ENCODE measurements around the gene GHR. TPM values are rescaled to one million over a fixed set of nuclear protein-coding genes. Genes with fewer than 3 reads are reported as not detected.

The GHR gene
- total RNA-seq, 1 donor from 2014 or later, result 2.3 TPM

DNA sequence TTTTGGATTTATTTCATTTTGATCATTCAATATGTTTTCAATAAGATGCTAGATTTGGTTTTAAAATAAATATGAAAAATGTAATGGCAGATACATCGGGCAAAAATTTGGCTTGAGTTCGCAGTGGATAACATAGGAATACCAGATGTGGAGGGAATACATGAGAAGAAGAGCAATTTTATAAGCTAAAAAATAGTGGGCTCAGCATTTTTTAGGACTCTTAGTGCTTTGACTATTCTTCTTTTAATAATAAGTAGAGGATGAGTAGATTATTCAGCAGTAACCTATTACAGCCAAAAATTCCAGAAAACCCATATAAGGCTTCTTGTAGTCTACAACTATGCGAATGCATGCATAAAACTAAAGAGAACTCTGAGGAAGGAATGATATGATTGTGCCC lies 22.8 kb upstream of the GHR start:
- peaks cover 4% of the 10 kb centered on the region for H3K9me3 Mint-ChIP-seq (ENCODE audit: unreplicated experiment)
- Histone ChIP-seq H3K79me2 (ENCODE audit: insufficient read depth, low read length) (no peaks in the 10 kb centered on the region), H3K36me3 (ENCODE audit: insufficient read depth, low read length) (no peaks in the 10 kb centered on the region), H3K4me2 (ENCODE audit: low read length) (no peak overlapping the region), H3K9me3 (ENCODE audit: insufficient read depth, low read depth, low read length) (no peaks in the 10 kb centered on the region), H2AFZ (ENCODE audit: low read depth, low read length) (no peak overlapping the region), H3K4me1 (ENCODE audit: insufficient read depth, low read length) (no peaks in the 10 kb centered on the region), H3K9ac (ENCODE audit: low read length) (no peak overlapping the region), H4K20me1 (ENCODE audit: insufficient read depth, low read length) (no peaks in the 10 kb centered on the region), H3K4me3 (ENCODE audit: insufficient read depth, low read depth, low read length) (no peak overlapping the region), H3K27ac (ENCODE audit: low read depth, low read length) (no peak overlapping the region), H3K27me3 (ENCODE audit: insufficient read depth, low read length) (no peaks in the 10 kb centered on the region)
- no peak for TF ChIP-seq EZH2 (IDR thresholded peaks at IDR 0.05; ENCODE audit: insufficient read depth, low read length)
- TF ChIP-seq, protein P1, sequence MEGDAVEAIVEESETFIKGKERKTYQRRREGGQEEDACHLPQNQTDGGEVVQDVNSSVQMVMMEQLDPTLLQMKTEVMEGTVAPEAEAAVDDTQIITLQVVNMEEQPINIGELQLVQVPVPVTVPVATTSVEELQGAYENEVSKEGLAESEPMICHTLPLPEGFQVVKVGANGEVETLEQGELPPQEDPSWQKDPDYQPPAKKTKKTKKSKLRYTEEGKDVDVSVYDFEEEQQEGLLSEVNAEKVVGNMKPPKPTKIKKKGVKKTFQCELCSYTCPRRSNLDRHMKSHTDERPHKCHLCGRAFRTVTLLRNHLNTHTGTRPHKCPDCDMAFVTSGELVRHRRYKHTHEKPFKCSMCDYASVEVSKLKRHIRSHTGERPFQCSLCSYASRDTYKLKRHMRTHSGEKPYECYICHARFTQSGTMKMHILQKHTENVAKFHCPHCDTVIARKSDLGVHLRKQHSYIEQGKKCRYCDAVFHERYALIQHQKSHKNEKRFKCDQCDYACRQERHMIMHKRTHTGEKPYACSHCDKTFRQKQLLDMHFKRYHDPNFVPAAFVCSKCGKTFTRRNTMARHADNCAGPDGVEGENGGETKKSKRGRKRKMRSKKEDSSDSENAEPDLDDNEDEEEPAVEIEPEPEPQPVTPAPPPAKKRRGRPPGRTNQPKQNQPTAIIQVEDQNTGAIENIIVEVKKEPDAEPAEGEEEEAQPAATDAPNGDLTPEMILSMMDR (IDR thresholded peaks at IDR 0.05; ENCODE audit: insufficient read depth, low read depth, low read length), result no peak
- peaks cover 3% of the 10 kb centered on the region for H3K27me3 Mint-ChIP-seq (ENCODE audit: low read depth, unreplicated experiment)
- H3K4me3 Mint-ChIP-seq (ENCODE audit: unreplicated experiment), result no peak overlapping the region
- FAIRE-seq, result no peak
- H3K27ac Mint-ChIP-seq (ENCODE audit: unreplicated experiment), result no peak overlapping the region
- no peaks in the 10 kb centered on the region for H3K36me3 Mint-ChIP-seq (ENCODE audit: low read depth, unreplicated experiment)
- peaks cover 6% of the 10 kb centered on the region for H3K4me1 Mint-ChIP-seq (ENCODE audit: low read depth, unreplicated experiment)
- no peak for DNase-seq (ENCODE audit: low read depth)

DNA sequence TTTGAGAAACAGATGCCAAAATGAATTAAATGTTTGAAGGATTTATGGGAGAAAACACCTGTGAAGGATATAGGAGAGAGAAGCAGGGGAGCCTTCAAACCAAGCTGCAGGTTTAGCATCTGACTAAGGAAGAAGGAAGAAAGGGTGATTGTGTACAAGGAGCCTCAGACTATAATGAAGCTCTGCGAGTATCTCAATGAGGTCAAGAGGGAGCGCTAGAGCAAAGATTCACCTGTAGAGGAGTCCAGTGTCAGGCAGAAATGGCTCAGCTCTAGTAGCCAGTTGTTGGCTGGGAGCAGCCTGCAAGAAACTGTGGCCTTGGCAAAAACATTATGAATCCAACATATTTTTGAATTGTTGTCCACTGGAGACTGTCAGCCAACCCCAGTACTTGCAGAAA lies 20.0 kb upstream of the GHR start:
- H3K4me3 ChIP-seq (ENCODE audit: insufficient read depth, low read depth, low read length), result no peak overlapping the region
- DNase-seq (ENCODE audit: low read depth), result no peak
- no peak overlapping the region for H2AFZ ChIP-seq (ENCODE audit: low read depth, low read length)
- FAIRE-seq, result no peak
- no peaks in the 10 kb centered on the region for H3K9me3 ChIP-seq (ENCODE audit: insufficient read depth, low read depth, low read length)
- Mint-ChIP-seq H3K27me3 (ENCODE audit: low read depth, unreplicated experiment) (peaks cover 3% of the 10 kb centered on the region), H3K4me3 (ENCODE audit: unreplicated experiment) (no peak overlapping the region), H3K9me3 (ENCODE audit: unreplicated experiment) (peaks cover 3% of the 10 kb centered on the region), H3K4me1 (ENCODE audit: low read depth, unreplicated experiment) (peaks cover 6% of the 10 kb centered on the region), H3K36me3 (ENCODE audit: low read depth, unreplicated experiment) (no peaks in the 10 kb centered on the region), H3K27ac (ENCODE audit: unreplicated experiment) (no peak overlapping the region)
- H3K27me3 ChIP-seq (ENCODE audit: insufficient read depth, low read length), result no peaks in the 10 kb centered on the region
- TF ChIP-seq, protein P1 (IDR thresholded peaks at IDR 0.05; ENCODE audit: insufficient read depth, low read depth, low read length), result no peak
- TF ChIP-seq EZH2 (IDR thresholded peaks at IDR 0.05; ENCODE audit: insufficient read depth, low read length), result no peak
- H3K79me2 ChIP-seq (ENCODE audit: insufficient read depth, low read length), result no peaks in the 10 kb centered on the region
- no peaks in the 10 kb centered on the region for H3K4me1 ChIP-seq (ENCODE audit: insufficient read depth, low read length)
- no peaks in the 10 kb centered on the region for H3K36me3 ChIP-seq (ENCODE audit: insufficient read depth, low read length)
- H4K20me1 ChIP-seq (ENCODE audit: insufficient read depth, low read length), result no peaks in the 10 kb centered on the region
- no peak overlapping the region for H3K27ac ChIP-seq (ENCODE audit: low read depth, low read length)
- H3K9ac ChIP-seq (ENCODE audit: low read length), result no peak overlapping the region
- no peak overlapping the region for H3K4me2 ChIP-seq (ENCODE audit: low read length)

DNA sequence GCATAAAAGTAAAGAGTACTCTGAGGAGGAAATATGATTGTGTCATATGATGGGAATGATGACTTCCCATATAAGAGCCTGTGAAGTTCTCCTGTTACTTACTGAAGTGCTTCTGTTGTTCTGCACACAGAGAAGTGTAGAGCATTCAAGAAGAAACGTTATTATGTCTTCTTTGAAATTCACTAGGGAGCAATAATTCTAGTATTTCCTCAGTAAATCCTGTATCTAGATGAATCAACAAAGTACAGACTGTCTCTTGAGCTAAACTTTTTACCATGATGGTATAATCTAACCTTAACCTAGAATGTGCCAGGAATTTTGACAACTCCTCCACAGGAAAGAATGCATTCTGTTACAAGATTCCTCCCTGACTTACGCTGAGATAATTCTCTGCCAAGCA lies 18.9 kb upstream of the GHR start:
- Mint-ChIP-seq H3K4me1 (ENCODE audit: low read depth, unreplicated experiment) (peaks cover 6% of the 10 kb centered on the region), H3K27me3 (ENCODE audit: low read depth, unreplicated experiment) (peaks cover under 1% of the 10 kb centered on the region), H3K9me3 (ENCODE audit: unreplicated experiment) (peaks cover 3% of the 10 kb centered on the region), H3K27ac (ENCODE audit: unreplicated experiment) (no peak overlapping the region), H3K36me3 (ENCODE audit: low read depth, unreplicated experiment) (no peaks in the 10 kb centered on the region), H3K4me3 (ENCODE audit: unreplicated experiment) (no peak overlapping the region)
- Histone ChIP-seq H3K4me1 (ENCODE audit: insufficient read depth, low read length) (no peaks in the 10 kb centered on the region), H3K36me3 (ENCODE audit: insufficient read depth, low read length) (no peaks in the 10 kb centered on the region), H3K9me3 (ENCODE audit: insufficient read depth, low read depth, low read length) (no peaks in the 10 kb centered on the region), H3K79me2 (ENCODE audit: insufficient read depth, low read length) (no peaks in the 10 kb centered on the region), H4K20me1 (ENCODE audit: insufficient read depth, low read length) (no peaks in the 10 kb centered on the region), H3K27me3 (ENCODE audit: insufficient read depth, low read length) (no peaks in the 10 kb centered on the region), H2AFZ (ENCODE audit: low read depth, low read length) (no peak overlapping the region), H3K27ac (ENCODE audit: low read depth, low read length) (no peak overlapping the region), H3K9ac (ENCODE audit: low read length) (no peak overlapping the region), H3K4me2 (ENCODE audit: low read length) (no peak overlapping the region), H3K4me3 (ENCODE audit: insufficient read depth, low read depth, low read length) (no peak overlapping the region)
- TF ChIP-seq, protein P1 (IDR thresholded peaks at IDR 0.05; ENCODE audit: insufficient read depth, low read depth, low read length), result no peak
- TF ChIP-seq EZH2 (IDR thresholded peaks at IDR 0.05; ENCODE audit: insufficient read depth, low read length), result no peak
- DNase-seq (ENCODE audit: low read depth) (no peak), FAIRE-seq (no peak)
